Neutrophil (primary cell): ENCODE measurements around the gene TMEM234.

Experiments used
- H3K27ac ChIP-seq: fragments of 200-600 bp; sonication (generic); 2 replicates; pipeline ENCODE4 v1.5.1; 2016; ENCODE audit warnings: mild to moderate bottlenecking, moderate library complexity
- H3K27me3 ChIP-seq: fragments of 200-600 bp; sonication (generic); 2 replicates; pipeline ENCODE4 v1.6.0; 2016; ENCODE audit warnings: mild to moderate bottlenecking
- H3K36me3 ChIP-seq: fragments of 200-600 bp; sonication (generic); 2 replicates; pipeline ENCODE4 v1.5.1; 2017
- H3K4me1 ChIP-seq, 2 experiments: fragments of 200-600 bp in 1 of 2; sonication (generic) in 1 of 2; 1 replicate in 1 of 2; 2 replicates in 1 of 2; pipeline versions ENCODE4 v1.5.1 to v1.6.1; 2013 to 2016; ENCODE audit warnings: low read depth in 1 of 2, low read length in 1 of 2, mild to moderate bottlenecking in 1 of 2, moderate library complexity in 1 of 2; ENCODE audit not compliant: control insufficient read depth in 1 of 2, insufficient read depth in 1 of 2
- H3K4me3 ChIP-seq, 2 experiments: fragments of 200-600 bp in 1 of 2; sonication (generic) in 1 of 2; 1 replicate in 1 of 2; 2 replicates in 1 of 2; pipeline ENCODE4 v1.5.1; 2013 to 2016; ENCODE audit warnings: low read depth in 1 of 2, low read length in 1 of 2, mild to moderate bottlenecking in 1 of 2, moderate library complexity in 1 of 2
- H3K9me3 ChIP-seq: fragments of 200-600 bp; sonication (generic); 2 replicates; pipeline ENCODE4 v1.5.1; 2016
- CTCF ChIP-seq: fragments of 200-600 bp; sonication (generic); IDR thresholded peaks from 2 replicates; pipeline ENCODE4 v1.5.1; 2016; ENCODE audit warnings: antibody characterized with exemption

The TMEM234 gene

GRCh38 chr1:32172621-32173245 is 49.4 kb downstream of the TMEM234 start:
- peaks cover 63% of the 10 kb centered on the region for H3K36me3 ChIP-seq
- no peak for TF ChIP-seq CTCF
- no peak overlapping the region for H3K27ac ChIP-seq
- H3K27me3 ChIP-seq: no peaks in the 10 kb centered on the region
- H3K4me1 ChIP-seq: peaks cover 8% of the 10 kb centered on the region in 2 experiments
- H3K9me3 ChIP-seq: no peaks in the 10 kb centered on the region
- H3K4me3 ChIP-seq: no peak overlapping the region

- Histone ChIP-seq H3K9me3 (no peaks in the 10 kb centered on the region), H3K4me3 (no peak overlapping the region), H3K36me3 (peaks cover 79% of the 10 kb centered on the region), H3K27ac (no peak overlapping the region), H3K27me3 (no peaks in the 10 kb centered on the region), H3K4me1 (peaks cover 5% of the 10 kb centered on the region in 2 experiments)
- TF ChIP-seq CTCF: no peak
Measured at GRCh38 chr1:32170991-32171390, 51.2 kb downstream of the TMEM234 start.
